NCI-H2227 (cell line): ENCODE results near the gene ZNF500.

Experiments used
- DNase-seq: peaks from one replicate; lab custom pipeline; 2025; ENCODE audit not compliant: unreplicated experiment; lab: John Stamatoyannopoulos, UW

ZNF500 gene

DNA sequence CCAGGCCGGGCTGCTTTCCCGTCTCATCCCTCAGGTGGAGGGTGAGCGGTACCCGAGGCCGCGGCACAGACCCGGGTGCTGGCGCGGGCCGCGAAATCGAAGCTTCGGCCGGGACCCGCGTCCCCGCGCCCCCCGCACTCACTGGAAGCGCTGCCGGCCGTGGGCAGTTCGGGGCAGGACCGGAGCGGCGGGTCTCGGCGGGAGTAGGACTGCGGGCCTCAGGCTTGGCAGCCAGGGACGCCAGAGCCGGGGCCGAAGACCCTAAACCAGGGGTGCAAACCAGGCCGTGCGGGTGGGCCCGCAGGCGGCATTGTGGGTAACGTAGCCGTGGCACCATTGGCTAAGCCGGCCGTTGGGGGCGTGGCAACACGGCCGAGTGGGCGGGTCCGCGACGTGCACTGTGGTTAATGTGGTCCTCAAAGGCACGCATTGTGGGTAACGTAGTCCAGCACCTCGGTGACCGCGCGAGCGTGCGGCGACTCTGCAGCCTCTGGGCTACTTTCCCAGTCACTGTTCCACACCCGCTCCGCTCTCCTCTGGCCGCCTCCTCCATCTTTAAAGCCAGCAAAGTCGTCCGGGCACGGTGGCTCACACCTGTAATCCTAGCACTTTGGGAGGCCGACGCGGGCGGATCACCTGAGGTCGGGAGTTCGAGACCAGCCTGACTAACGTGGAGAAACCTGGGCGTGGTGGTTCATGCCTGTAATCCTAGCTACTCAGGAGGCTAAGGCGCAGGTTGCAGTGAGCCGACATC is at the start of gene ZNF500:
ZNF500 (minus strand) TSS at position 288 of the 754 bp plus-strand sequence. CDS start 1,184 bp downstream, outside the sequence.
- DNase-seq = peak; percentile 98

DNA sequence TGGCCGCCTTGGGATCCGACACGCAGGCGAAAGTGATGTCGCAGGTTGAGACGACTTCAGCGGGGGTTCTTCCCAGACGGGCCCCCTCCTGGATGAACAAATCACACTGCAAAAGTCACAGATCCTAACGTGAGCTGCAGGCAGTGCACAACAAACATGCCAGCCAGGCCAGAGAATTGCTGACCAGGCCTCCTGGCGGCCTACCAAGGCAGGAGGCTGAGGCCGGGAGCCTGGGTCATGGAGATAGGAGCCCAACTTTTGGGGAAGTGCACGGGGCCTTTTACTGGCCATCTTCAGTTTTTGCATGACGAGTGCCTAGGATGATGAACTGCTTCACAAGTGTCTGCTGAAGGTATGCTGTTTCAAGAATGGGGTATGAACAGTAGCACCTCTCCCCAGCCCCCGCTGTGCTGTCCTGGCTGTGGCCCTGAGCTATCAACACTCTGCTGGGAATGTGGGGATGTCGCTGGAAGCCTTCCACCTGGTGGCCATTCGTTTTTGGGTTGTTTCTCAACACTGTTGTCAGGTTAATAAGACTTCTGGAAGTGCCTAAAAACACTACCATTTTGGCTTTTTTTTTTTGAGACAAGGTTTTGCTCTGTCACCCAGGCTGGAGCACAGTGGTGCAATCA is 47.7 kb upstream of the ZNF500 start:
- DNase-seq = no peak

DNA sequence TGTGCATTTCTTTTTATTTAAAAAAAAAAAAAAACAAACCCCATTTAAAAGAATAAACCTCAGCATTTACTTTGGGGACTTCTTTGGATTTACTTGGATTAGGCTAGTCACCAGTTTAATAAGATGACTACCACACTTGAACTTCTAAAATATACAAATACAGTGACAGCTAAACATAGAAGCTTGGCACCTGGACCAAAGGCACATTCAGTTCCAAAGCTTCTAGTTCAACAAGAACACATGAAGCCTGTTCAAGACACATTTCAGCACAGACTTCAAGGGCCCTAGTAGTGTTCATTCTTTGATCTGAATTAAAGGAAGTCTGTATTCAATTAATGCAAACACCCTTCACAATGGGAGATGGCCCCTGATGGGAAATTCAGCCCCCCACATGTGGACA is 47.1 kb upstream of the ZNF500 start:
- no peak for DNase-seq

DNA sequence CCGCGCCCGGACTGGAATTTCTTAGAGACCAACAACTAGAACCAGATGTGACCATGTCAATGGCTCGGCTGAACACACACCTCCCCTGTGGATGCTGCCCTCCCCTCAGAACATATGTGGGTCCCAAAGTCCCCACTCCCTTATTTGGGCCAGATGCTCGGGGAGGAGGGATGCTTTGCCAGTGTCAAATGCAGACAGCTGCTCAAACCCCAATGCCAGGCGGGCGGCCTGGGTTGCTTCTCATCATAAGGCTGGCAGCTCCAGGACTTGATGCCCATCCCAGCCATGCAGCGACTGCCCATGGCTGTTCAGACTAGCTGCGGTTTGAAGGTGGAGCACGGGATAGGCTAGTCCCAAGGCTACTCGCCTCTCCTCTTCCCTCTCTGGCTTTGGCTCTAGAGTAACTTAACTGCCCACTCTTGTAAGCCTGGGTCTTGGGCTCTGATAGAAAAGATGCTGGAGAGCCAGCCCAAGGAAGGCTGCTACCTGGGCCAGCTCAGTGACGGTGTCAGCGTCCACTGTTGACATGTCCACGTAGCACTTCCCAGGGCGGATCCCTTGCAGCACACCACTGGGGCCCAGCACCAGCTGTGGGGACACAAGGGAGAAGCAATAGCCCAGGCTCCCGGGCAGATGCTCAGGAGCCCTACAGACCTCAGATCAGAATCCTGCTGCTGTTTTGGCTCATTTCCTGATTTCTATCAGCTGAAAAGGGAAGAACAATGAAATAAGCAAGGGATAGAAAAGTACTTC is 46.5 kb upstream of the ZNF500 start:
- DNase-seq = no peak

DNA sequence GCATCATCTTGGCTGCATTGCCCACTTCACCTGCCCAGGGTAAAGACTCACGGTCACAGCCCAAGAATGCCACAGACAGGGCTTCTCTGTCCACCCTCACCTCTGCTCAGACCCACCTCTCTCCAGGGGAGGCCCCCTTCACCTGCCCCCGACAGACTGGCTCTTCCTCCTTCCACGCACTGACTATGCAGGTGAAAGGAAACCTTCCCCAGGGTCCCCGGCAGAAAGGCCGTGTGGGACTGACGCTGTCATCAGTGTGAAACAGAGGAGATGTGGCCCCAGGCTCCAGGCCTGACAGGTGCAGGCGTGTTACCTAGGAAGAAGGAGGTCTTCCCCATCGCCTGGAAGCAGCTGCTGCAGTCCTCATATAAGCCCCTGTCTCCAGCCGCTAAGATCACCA is 44.8 kb upstream of the ZNF500 start:
- no peak for DNase-seq

DNA sequence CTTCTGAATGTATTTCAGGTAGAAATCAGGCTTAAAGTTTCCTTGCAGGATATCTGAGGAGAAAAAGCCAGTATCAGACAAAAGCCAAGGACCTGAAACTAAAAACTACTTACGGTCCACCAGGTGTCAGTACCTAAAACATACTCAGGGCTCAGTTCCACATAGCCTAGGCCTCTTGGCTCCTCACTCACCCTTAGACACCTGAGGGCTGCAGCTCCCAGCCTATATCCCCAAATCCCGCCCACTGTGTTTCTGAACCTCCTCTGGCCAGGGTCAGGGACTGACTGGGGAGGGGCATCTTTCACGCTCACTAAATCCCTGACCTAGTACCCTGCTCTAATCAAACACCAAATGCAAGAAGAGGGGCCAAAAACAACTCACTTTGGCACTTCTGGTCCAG is 44.3 kb upstream of the ZNF500 start:
- no peak for DNase-seq

DNA sequence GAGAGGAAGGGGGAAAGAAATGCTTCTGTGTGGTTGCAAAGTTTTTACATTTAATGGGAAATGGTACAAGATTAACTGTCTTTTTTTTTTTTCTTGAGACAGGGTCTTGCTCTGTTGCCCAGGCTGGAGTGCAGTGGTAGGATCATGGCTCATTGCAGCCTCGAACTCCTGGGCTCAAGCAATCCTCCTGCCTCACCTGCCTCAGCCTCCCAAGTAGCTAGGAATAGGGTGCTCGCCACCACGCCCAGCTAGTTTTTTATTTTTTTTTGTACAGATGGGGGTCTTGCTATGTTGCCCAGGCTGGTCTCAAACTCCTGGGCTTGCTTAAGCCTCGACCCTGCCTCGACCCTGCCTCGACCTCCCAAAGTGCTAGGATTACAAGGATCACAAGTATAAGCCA is 39.3 kb upstream of the ZNF500 start:
- no peak for DNase-seq

DNA sequence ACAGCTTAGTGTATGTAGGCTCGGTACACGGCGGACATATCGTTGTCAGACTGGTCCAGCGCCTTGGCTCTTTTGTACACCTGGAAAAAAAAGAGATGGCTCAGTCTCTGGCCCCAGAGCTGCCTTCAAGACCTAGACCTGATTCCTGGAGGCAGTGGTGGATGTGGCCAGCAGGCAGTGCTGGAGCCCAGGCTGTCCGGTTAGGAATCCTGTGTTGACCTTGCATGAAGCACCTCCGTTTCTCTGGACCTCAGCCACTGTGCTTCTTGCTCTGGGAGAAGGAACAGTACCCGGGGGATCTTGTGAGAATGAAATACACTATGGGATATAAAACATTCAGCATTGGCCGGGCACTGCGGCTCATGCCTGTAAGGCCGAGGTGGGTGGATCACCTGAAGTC is 38.3 kb upstream of the ZNF500 start:
- DNase-seq = no peak

DNA sequence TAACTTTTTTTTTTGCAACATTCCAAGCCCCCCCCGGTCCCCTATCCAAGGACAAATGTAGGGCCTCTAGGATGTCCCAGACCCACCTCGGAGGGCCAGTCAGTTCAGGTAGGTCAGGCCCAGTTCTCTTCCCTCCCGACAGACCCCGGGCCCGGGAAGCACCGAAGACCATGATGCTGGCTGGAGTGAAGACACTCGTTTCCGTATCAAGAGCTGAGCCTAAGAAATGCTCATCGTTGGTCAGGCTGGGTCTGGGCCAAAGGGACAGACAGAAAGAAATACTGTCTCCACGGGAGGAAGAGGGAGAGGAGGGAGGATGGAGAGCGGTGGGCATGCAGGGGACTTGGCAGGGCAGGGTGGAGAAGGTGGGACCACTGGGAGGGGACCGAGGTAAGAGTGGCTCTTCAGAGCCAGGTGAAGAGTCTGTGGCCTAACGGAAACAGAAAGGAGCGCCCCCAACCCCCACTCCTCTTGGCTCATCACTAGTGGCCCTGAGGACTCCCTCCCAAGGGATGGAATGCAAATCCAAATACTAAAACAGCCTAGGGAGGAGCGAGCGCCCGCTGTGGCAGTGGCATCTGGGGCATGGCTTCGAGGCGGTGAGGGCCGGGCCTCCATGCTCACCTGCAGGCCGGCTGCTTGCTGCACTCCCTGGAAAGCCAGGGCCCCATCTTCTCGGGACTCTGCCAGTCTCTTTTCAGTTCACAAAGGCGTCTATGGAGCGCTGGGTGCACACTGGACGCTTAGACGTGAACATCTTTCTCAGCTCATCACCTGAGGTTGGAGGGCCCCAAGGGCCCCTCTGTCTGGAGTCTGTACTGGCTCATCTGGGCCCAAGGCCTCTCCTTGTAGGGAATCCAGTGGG is 37.2 kb upstream of the ZNF500 start:
- DNase-seq = no peak

DNA sequence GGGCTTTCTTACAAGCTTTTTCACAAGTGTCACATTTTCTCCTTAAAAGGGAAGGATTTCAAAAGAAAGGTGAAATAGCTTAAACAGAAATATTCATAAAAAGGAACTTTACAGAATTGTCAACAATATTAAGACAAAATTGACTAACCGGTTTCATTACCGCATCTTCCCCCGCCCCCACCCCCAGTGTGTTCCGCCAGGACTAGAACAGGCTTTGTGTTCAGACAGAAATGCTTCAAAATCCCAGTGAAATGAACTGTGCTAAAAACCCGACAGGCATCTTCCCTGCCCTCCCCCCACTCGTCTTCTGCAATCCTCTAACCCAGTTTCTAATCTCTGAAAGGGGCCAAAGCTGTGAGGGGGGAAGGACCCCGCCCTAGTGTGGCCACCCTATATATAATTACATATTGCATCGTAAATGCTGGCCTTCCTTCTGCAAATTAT is 36.5 kb upstream of the ZNF500 start:
- DNase-seq = no peak

DNA sequence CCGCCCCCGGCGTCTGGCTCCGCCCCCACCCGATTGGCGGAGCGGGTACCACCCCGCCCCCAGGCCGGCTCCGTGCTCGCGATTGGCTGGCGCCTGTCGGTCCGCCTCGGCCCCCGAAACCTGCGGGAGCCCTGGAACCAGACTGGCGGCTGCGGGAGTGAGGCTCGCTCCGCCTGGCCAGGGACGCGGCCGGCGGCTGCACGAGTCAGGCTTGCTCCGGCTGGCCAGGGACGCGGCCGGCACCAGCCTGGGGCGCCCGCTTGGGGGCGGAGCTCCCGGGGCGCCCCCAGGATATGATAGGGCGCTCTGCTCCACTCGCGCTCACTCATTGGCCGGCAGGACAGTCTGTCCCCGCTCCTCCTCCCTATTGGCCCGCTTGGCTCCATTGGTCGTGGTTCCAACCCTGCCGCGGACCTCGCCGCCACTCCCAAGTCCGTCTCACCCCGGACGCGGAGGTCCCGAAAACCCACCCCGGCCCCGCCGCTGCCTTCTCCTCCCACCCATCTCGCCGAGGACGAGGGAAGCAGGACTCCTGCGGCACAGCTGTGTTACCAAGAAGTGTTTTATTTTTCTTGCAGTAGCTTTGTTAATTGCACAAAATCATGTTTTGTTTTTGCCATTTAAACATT is 35.8 kb upstream of the ZNF500 start:
- peak; percentile 96 for DNase-seq

DNA sequence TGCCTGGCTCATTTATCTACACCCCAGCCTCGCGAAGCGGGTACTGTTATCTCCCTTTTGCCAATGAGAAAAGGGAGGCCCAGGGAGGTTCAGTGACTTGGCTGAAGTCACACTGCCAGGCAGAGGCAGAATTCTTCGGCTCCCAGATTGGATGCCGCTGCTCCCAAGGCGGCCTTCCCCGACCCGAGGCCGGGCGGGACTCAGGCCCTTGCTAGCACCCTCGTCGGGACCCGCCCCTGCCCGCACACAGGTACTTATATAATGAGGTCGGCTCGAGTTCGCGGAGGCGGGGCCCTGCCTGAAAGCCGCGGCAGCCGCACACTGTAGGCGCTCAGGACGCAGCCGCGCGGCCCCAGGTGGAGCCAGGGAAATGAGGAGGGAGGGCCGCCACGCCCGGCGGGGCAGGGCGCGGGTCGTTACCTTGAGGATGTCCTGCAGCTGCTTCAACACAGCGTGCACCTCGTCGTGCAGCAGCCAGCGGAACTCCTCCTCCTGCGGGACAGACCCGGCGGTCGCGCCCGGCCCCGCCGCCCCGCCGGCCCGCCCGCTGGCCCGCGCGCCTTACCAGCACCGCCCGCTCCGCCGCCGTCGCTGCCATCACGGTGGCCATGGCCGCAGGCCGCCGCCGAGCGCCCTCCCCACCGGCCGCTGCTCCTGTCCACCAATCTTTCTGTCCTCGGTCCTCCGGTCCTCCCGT is 35.1 kb upstream of the ZNF500 start, which contains the start of gene ROGDI:
ROGDI (minus strand) TSS at position 672 of the 697 bp plus-strand sequence; CDS start at position 610, 62 bp downstream.
- peak; percentile 87 for DNase-seq

DNA sequence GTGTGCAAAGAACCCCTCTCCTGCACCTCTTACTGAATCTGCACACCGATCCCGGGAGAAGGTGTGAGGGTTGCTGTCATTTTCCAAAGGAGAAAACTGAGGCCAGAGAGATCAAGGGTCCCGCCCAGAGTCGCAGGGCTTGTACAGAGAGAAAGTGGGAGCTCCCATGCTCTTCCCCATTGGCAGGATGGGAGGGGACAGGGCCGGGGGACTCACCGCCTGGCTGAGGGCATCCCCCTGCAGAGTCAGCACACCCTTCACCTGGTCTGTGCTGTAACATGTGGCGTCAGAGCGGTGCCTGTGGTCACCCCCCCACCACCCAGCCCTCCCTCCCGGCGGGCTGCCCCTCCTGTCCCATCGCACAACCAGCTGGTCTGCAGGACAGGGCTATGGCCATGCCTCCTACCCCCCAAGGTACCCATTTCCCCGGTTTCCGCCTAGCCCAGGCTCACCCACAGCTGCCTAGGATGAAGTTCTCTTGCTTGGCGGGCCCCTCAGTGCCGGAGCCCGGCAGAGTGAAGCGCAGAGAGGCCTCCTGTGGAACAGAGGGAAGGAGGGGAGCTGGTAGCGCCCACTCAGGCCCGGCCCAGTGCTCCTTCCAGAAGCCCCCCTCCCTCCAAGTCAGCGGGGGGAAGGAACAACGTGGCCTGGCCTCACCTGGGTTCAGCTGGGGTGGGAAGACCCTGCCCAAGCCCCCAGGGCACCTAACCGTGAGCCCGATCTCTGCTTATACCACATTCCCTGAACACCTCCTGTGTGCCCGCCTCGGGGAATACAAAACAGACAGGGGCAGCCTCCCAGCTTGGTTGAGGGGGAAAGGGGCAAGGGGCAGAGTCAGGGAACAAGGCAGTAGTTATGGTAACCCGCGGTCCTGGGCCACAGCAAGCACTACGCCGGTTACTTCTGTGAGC is 34.3 kb upstream of the ZNF500 start:
- DNase-seq = no peak

DNA sequence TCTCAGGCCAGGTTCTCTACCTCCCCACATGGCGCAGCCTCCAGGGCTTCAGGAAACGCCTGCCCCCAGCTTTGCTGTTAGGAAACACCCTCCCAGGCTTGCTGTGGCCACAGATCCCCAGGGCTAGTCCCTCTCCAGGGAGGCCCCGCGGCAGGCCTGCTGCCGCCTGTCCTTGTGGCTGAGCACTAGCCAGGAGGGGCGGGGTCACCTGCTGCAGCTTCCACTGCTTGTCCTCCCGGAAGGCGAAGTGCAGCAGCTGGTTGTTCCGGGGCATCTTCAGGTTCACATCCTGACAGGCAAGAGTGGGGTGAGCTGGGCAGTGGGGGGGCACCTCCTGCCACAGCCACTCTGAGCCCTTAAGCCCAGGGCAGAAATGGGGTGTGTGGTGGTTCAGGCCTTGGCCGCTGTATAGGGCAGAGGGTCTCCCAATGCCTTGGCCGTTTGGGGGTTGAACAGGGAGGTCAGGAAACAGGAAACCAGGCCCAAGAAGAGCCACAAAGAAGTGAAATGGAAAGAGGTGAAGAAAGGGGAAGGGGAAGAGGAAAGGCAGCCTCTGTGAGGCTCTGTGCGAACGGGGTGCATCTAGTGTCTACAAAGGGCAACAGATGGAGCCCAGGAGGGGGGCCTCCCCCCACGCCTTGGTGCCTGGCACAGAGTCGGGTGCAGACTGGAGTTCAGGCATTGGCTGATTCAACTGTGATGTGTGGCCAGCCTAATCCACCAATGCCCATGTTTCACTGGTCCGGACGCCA is 33.5 kb upstream of the ZNF500 start:
- peak; percentile 54 for DNase-seq

DNA sequence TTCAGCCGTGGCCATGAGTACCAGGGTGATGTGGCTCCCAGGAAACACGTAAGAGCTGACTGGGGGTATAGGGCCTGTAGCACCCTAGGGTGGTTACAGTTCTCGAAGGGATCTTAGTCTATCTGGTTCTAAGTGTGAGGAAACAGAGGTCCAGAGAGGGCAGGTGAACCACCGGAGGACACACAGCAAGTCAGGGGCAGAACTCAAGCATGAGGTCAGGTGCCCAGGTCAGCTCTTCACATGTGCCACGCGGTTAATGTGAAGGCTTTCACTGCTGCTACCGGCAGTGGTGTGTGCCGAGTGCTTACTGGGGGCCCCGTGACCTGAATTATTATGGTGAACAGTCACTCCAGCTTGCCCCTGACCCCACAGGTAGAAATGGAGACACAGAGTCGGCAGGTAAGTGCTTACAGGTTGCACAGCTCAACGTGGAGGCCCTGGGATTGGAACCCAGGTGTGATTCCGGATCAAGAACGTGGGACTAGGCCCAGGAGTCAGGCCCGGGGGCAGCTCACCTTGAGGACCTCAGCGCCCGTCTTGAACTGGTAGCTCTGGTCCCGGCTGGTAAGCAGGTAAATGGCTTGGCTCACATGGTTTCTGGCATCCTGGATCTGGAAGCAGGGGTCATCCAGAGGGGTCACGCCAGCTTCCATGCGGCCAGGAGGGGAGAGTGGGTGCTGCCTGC is 32.4 kb upstream of the ZNF500 start:
- DNase-seq = no peak

DNA sequence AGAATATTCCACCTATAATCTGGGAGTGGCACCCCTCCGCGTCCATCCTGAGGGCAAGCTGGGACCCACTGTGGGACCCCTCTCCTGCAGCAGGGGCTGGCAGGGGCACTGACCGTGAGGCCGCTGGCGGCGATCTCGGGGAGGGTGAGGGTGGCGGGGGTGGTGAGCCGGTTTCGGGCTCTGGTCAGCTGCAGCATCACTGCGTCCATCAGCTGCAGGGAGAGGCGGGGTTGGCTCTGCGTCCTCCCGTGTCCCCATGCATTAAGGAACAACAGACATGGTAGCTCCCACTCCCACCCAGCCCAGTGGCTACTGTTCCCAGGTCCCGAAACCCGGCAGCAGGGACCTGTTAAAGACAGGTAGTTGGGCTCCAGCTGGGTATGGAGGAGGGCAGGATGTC is 31.5 kb upstream of the ZNF500 start:
- no peak for DNase-seq

DNA sequence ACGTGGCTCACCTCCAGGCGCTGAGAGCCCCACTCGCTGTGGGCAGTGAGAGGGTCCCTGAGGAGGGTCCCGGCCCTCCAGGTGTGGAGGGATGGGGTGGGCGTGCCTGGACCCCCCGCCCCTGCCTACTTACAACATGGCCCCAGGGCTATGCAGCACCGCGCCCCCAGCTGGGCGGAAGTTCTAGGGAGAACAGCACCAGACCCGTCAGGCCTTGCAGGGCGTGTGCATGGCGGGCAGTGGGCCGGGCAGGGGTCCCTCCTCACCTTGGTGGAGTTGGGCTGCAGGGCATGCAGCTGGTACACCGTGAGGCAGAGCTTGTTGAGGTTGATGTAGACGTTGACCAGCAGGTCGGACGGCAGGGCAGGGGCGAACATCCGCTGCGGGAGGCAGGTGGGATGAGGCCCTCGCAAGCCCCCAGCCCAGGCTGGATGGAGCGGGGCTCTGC is 30.9 kb upstream of the ZNF500 start:
- no peak for DNase-seq
